T-helper 1 cell treated with Interleukin-12 subunit alpha and Interleukin-12 subunit beta and Interleukin-4 antibody, amounts not matched to agents 30 μg/mL and 1 μg/mL, for 36 hours (primary cell): Measurements from ENCODE around the gene UBTFL1.
"Not testable (repeated sequence)": the region's sequence is repeated elsewhere in the genome, so short reads cannot be mapped to it uniquely, and the experiment has no call there.

Experiments
- H3K27ac Mint-ChIP-seq: one replicate; pipeline ENCODE4 v1.8.0; 2021; ENCODE audit warnings: mild to moderate bottlenecking, mixed read lengths
- H3K27me3 Mint-ChIP-seq: one replicate; pipeline ENCODE4 v1.8.0; 2021; ENCODE audit warnings: low read depth, mixed read lengths
- H3K36me3 Mint-ChIP-seq: one replicate; pipeline ENCODE4 v1.8.0; 2021; ENCODE audit warnings: low read depth, mixed read lengths
- H3K4me1 Mint-ChIP-seq: one replicate; pipeline ENCODE4 v1.8.0; 2021; ENCODE audit warnings: low read depth, mixed read lengths
- H3K4me3 Mint-ChIP-seq: one replicate; pipeline ENCODE4 v1.8.0; 2021; ENCODE audit warnings: mild to moderate bottlenecking, moderate library complexity, mixed read lengths
- H3K9me3 Mint-ChIP-seq: one replicate; pipeline ENCODE4 v1.8.0; 2021; ENCODE audit warnings: mixed read lengths

The UBTFL1 gene

GRCh38 chr11:90085650-90086049 lies at the start of gene UBTFL1:
UBTFL1 (plus strand) TSS chr11:90085950; CDS start chr11:90085950, 0 bp downstream.
- H3K27me3 Mint-ChIP-seq, H3K4me1 Mint-ChIP-seq, H3K4me3 Mint-ChIP-seq, H3K9me3 Mint-ChIP-seq, H3K36me3 Mint-ChIP-seq, H3K27ac Mint-ChIP-seq: not testable (repeated sequence)

GRCh38 chr11:90051591-90052209 lies 34.0 kb upstream of the UBTFL1 start:
- not testable (repeated sequence) for H3K27me3 Mint-ChIP-seq, H3K27ac Mint-ChIP-seq, H3K36me3 Mint-ChIP-seq, H3K9me3 Mint-ChIP-seq, H3K4me1 Mint-ChIP-seq, H3K4me3 Mint-ChIP-seq

- not testable (repeated sequence) for H3K36me3 Mint-ChIP-seq, H3K4me3 Mint-ChIP-seq, H3K9me3 Mint-ChIP-seq, H3K4me1 Mint-ChIP-seq, H3K27me3 Mint-ChIP-seq, H3K27ac Mint-ChIP-seq
Measured at GRCh38 chr11:90052311-90052710, 33.4 kb upstream of the UBTFL1 start.

- H3K4me3 Mint-ChIP-seq, H3K36me3 Mint-ChIP-seq, H3K4me1 Mint-ChIP-seq, H3K27ac Mint-ChIP-seq, H3K9me3 Mint-ChIP-seq, H3K27me3 Mint-ChIP-seq: not testable (repeated sequence)
Measured at GRCh38 chr11:90053545-90053944, 32.2 kb upstream of the UBTFL1 start.

GRCh38 chr11:90088731-90089130 lies 3.0 kb downstream of the UBTFL1 start:
- not testable (repeated sequence) for H3K27ac Mint-ChIP-seq, H3K4me1 Mint-ChIP-seq, H3K9me3 Mint-ChIP-seq, H3K36me3 Mint-ChIP-seq, H3K4me3 Mint-ChIP-seq, H3K27me3 Mint-ChIP-seq

- not testable (repeated sequence) for H3K36me3 Mint-ChIP-seq, H3K9me3 Mint-ChIP-seq, H3K4me3 Mint-ChIP-seq, H3K27ac Mint-ChIP-seq, H3K27me3 Mint-ChIP-seq, H3K4me1 Mint-ChIP-seq
Measured at GRCh38 chr11:90095230-90095924, 9.6 kb downstream of the UBTFL1 start.

- not testable (repeated sequence) for H3K36me3 Mint-ChIP-seq
Measured at GRCh38 chr11:90098261-90098660, 12.5 kb downstream of the UBTFL1 start.

GRCh38 chr11:90100431-90100830 lies 14.7 kb downstream of the UBTFL1 start:
- no peaks in the 10 kb centered on the region for H3K27me3 Mint-ChIP-seq
- H3K4me3 Mint-ChIP-seq: no peak overlapping the region
- H3K27ac Mint-ChIP-seq: no peak overlapping the region
- no peaks in the 10 kb centered on the region for H3K36me3 Mint-ChIP-seq
- no peaks in the 10 kb centered on the region for H3K9me3 Mint-ChIP-seq
- peaks cover 4% of the 10 kb centered on the region for H3K4me1 Mint-ChIP-seq

More at GRCh38 chr11:90098261-90098660, 12.5 kb downstream of the UBTFL1 start:
- H3K9me3 Mint-ChIP-seq, H3K4me3 Mint-ChIP-seq, H3K27me3 Mint-ChIP-seq, H3K27ac Mint-ChIP-seq, H3K4me1 Mint-ChIP-seq: not testable (repeated sequence)

- H3K4me3 Mint-ChIP-seq: no peak overlapping the region
- no peaks in the 10 kb centered on the region for H3K9me3 Mint-ChIP-seq
- no peaks in the 10 kb centered on the region for H3K4me1 Mint-ChIP-seq
- no peaks in the 10 kb centered on the region for H3K36me3 Mint-ChIP-seq
- H3K27ac Mint-ChIP-seq: no peak overlapping the region
- H3K27me3 Mint-ChIP-seq: peaks cover 10% of the 10 kb centered on the region
Measured at GRCh38 chr11:90113541-90113940, 27.8 kb downstream of the UBTFL1 start.

- Mint-ChIP-seq H3K27me3 (no peaks in the 10 kb centered on the region), H3K27ac (no peak overlapping the region), H3K4me1 (no peaks in the 10 kb centered on the region), H3K4me3 (no peak overlapping the region), H3K9me3 (no peaks in the 10 kb centered on the region), H3K36me3 (no peaks in the 10 kb centered on the region)
Measured at GRCh38 chr11:90120191-90120590, 34.4 kb downstream of the UBTFL1 start.

- H3K27me3 Mint-ChIP-seq: no peaks in the 10 kb centered on the region
- H3K4me3 Mint-ChIP-seq: no peak overlapping the region
Measured at GRCh38 chr11:90124371-90124770, 38.6 kb downstream of the UBTFL1 start.

GRCh38 chr11:90124946-90125345 lies 39.2 kb downstream of the UBTFL1 start:
- Mint-ChIP-seq H3K9me3 (no peaks in the 10 kb centered on the region), H3K4me3 (no peak overlapping the region), H3K4me1 (no peaks in the 10 kb centered on the region), H3K36me3 (no peaks in the 10 kb centered on the region), H3K27me3 (no peaks in the 10 kb centered on the region), H3K27ac (no peak overlapping the region)

More at GRCh38 chr11:90124371-90124770, 38.6 kb downstream of the UBTFL1 start:
- no peak overlapping the region for H3K27ac Mint-ChIP-seq
- no peaks in the 10 kb centered on the region for H3K36me3 Mint-ChIP-seq
- H3K9me3 Mint-ChIP-seq: no peaks in the 10 kb centered on the region
- no peaks in the 10 kb centered on the region for H3K4me1 Mint-ChIP-seq

GRCh38 chr11:90133560-90134477 lies 48.1 kb downstream of the UBTFL1 start:
- Mint-ChIP-seq H3K4me3 (peak overlapping the region; percentile 65), H3K27me3 (peaks cover 36% of the 10 kb centered on the region), H3K36me3 (no peaks in the 10 kb centered on the region), H3K27ac (no peak overlapping the region), H3K4me1 (peaks cover 7% of the 10 kb centered on the region), H3K9me3 (no peaks in the 10 kb centered on the region)

GRCh38 chr11:90134478-90135003 lies 48.8 kb downstream of the UBTFL1 start, which contains the start of gene NAALAD2:
NAALAD2 (plus strand) TSS chr11:90134663; CDS start chr11:90134759, 96 bp downstream.
- Mint-ChIP-seq H3K27me3 (peaks cover 39% of the 10 kb centered on the region), H3K4me3 (peak within 1 kb of the TSS; percentile 65), H3K27ac (no peak within 1 kb of the TSS), H3K36me3 (no peaks in the 10 kb centered on the region), H3K9me3 (no peaks in the 10 kb centered on the region), H3K4me1 (peaks cover 7% of the 10 kb centered on the region)
